Osteoblast (primary cell): ENCODE measurements around the gene CRTC2. TPM values are rescaled to one million over a fixed set of nuclear protein-coding genes. Genes with fewer than 3 reads are reported as not detected.

Experiments
- DNase-seq: peaks from one replicate; pipeline ENCODE4 v3.0.0; 2011; ENCODE audit warnings: low spot score, mixed read lengths; ENCODE audit not compliant: insufficient read length; ENCODE audit errors: missing footprints
- H2AFZ ChIP-seq: 2 replicates; pipeline ENCODE4 v1.6.0; 2011; ENCODE audit warnings: mild to moderate bottlenecking, low read length
- H3K27ac ChIP-seq: 2 replicates; pipeline ENCODE4 v1.5.1; 2011; ENCODE audit warnings: mild to moderate bottlenecking, low read depth, low read length, moderate library complexity
- H3K27me3 ChIP-seq: 2 replicates; pipeline ENCODE4 v1.6.0; 2012; ENCODE audit warnings: mild to moderate bottlenecking, control low read depth, inconsistent platforms, low read length, moderate library complexity; ENCODE audit not compliant: insufficient read depth
- H3K36me3 ChIP-seq: 2 replicates; pipeline ENCODE4 v1.5.1; 2011; ENCODE audit warnings: mild to moderate bottlenecking, low read length, control low read depth, moderate library complexity; ENCODE audit not compliant: insufficient read depth
- H3K4me1 ChIP-seq: 2 replicates; pipeline ENCODE4 v1.5.1; 2011; ENCODE audit warnings: mild to moderate bottlenecking, low read length, control low read depth, moderate library complexity; ENCODE audit not compliant: insufficient read depth
- H3K4me2 ChIP-seq: 2 replicates; pipeline ENCODE4 v1.6.0; 2011; ENCODE audit warnings: mild to moderate bottlenecking, low read length; ENCODE audit not compliant: insufficient read depth
- H3K4me3 ChIP-seq: fragments of 200-600 bp; sonication (generic); 3 replicates; pipeline ENCODE4 v1.5.1; 2012; ENCODE audit warnings: mild to moderate bottlenecking, low read length, inconsistent platforms; ENCODE audit not compliant: insufficient read depth
- H3K79me2 ChIP-seq: 2 replicates; pipeline ENCODE4 v1.6.0; 2012; ENCODE audit warnings: mild to moderate bottlenecking, low read length, control low read depth, inconsistent platforms; ENCODE audit not compliant: insufficient read depth
- H3K9me3 ChIP-seq: 2 replicates; pipeline ENCODE4 v1.5.1; 2011; ENCODE audit warnings: low read depth, low read length, control low read depth
- H4K20me1 ChIP-seq: 2 replicates; pipeline ENCODE4 v1.6.0; 2012; ENCODE audit warnings: mild to moderate bottlenecking, low read length, control low read depth; ENCODE audit not compliant: insufficient read depth
- CTCF ChIP-seq: IDR thresholded peaks from 2 replicates; pipeline ENCODE4 v1.5.1; 2011; ENCODE audit warnings: mild to moderate bottlenecking, low read depth, low read length, moderate library complexity; ENCODE audit errors: extremely low read depth
- total RNA-seq: library from RNA; depleted of rRNA; stranded (reverse); fragments of >200 nt; gene quantifications from 2 replicates; pipeline ENCODE4 v1.2.3, GENCODE V29; 2012

Gene CRTC2
- total RNA-seq, 1 donor = 4.7 TPM

GRCh38 chr1:153922972-153923925, 35.2 kb downstream of the CRTC2 start, which contains the start of gene GATAD2B:
Gene GATAD2B (minus strand): TSS chr1:153922972. CDS start chr1:153828347, 94,625 bp downstream.
- Histone ChIP-seq H3K79me2 (peaks cover 41% of the 10 kb centered on the region), H3K4me3 (peak within 1 kb of the TSS; percentile 83), H3K9me3 (no peaks in the 10 kb centered on the region), H4K20me1 (peaks cover 34% of the 10 kb centered on the region), H3K4me1 (peaks cover 31% of the 10 kb centered on the region), H3K27ac (peak within 1 kb of the TSS; percentile 85), H3K27me3 (no peaks in the 10 kb centered on the region), H3K36me3 (peaks cover 4% of the 10 kb centered on the region), H2AFZ (peak within 1 kb of the TSS; percentile 98), H3K4me2 (peak within 1 kb of the TSS; percentile 98)
- DNase-seq = peak; percentile 99
- no peak for TF ChIP-seq CTCF

GRCh38 chr1:153922076-153922971, 36.1 kb downstream of the CRTC2 start:
- Histone ChIP-seq H3K79me2 (peaks cover 50% of the 10 kb centered on the region), H2AFZ (peak overlapping the region; percentile 61), H3K27ac (no peak overlapping the region)

GRCh38 chr1:153921803-153922075, 36.7 kb downstream of the CRTC2 start:
- Histone ChIP-seq H4K20me1 (peaks cover 41% of the 10 kb centered on the region), H2AFZ (peak overlapping the region; percentile 36)

More at GRCh38 chr1:153922076-153922971, 36.1 kb downstream of the CRTC2 start:
- peaks cover 41% of the 10 kb centered on the region for H4K20me1 ChIP-seq
- no peak for TF ChIP-seq CTCF
- no peaks in the 10 kb centered on the region for H3K27me3 ChIP-seq
- peaks cover 4% of the 10 kb centered on the region for H3K36me3 ChIP-seq
- H3K4me2 ChIP-seq = peak overlapping the region; percentile 96
- H3K4me1 ChIP-seq = peaks cover 29% of the 10 kb centered on the region
- no peaks in the 10 kb centered on the region for H3K9me3 ChIP-seq
- DNase-seq = peak; percentile 73
- H3K4me3 ChIP-seq = peak overlapping the region; percentile 83

More at GRCh38 chr1:153921803-153922075, 36.7 kb downstream of the CRTC2 start:
- DNase-seq = peak; percentile 64
- Histone ChIP-seq H3K36me3 (peaks cover 4% of the 10 kb centered on the region), H3K27me3 (no peaks in the 10 kb centered on the region), H3K79me2 (peaks cover 56% of the 10 kb centered on the region), H3K4me1 (peaks cover 29% of the 10 kb centered on the region), H3K4me2 (peak overlapping the region; percentile 96), H3K9me3 (no peaks in the 10 kb centered on the region), H3K27ac (no peak overlapping the region), H3K4me3 (peak overlapping the region; percentile 83)
- TF ChIP-seq CTCF = no peak
